ENCODE data around the gene TESK2.
"Not testable (repeated sequence)": the region's sequence is repeated elsewhere in the genome, so short reads cannot be mapped to it uniquely, and the experiment has no call there.

TESK2 gene

GRCh38 chr1:45397285-45397684 is 93.7 kb downstream of the TESK2 start:
- TF ChIP-seq CTCF (IDR thresholded peaks at IDR 0.05; ENCODE audit: insufficient read depth, low read depth, low read length, missing control alignments) = no peak
- no peak for DNase-seq (ENCODE audit: low read depth)
- no peak overlapping the region for H3K4me3 ChIP-seq (ENCODE audit: low read length)

- H3K4me3 ChIP-seq (ENCODE audit: low read length) = no peak overlapping the region
- DNase-seq (ENCODE audit: low read depth) = no peak
- no peak for TF ChIP-seq CTCF (IDR thresholded peaks at IDR 0.05; ENCODE audit: insufficient read depth, low read depth, low read length, missing control alignments)
These were observed 95.4 kb downstream of the TESK2 start for GRCh38 chr1:45395582-45395981.

GRCh38 chr1:45395051-45395450 is 95.9 kb downstream of the TESK2 start:
- no peak overlapping the region for H3K4me3 ChIP-seq (ENCODE audit: low read length)
- no peak for TF ChIP-seq CTCF (IDR thresholded peaks at IDR 0.05; ENCODE audit: insufficient read depth, low read depth, low read length, missing control alignments)
- peak; percentile 77 for DNase-seq (ENCODE audit: low read depth)

GRCh38 chr1:45394342-45394741 is 96.6 kb downstream of the TESK2 start:
- no peak for DNase-seq (ENCODE audit: low read depth)
- TF ChIP-seq CTCF (IDR thresholded peaks at IDR 0.05; ENCODE audit: insufficient read depth, low read depth, low read length, missing control alignments) = no peak
- H3K4me3 ChIP-seq (ENCODE audit: low read length) = no peak overlapping the region

- DNase-seq (ENCODE audit: low read depth) = peak; percentile 55
- no peak for TF ChIP-seq CTCF (IDR thresholded peaks at IDR 0.05; ENCODE audit: insufficient read depth, low read depth, low read length, missing control alignments)
- H3K4me3 ChIP-seq (ENCODE audit: low read length) = no peak overlapping the region
These were observed 97.2 kb downstream of the TESK2 start for GRCh38 chr1:45393718-45394302.

GRCh38 chr1:45386219-45386618 is 104.7 kb downstream of the TESK2 start:
- TF ChIP-seq CTCF (IDR thresholded peaks at IDR 0.05; ENCODE audit: insufficient read depth, low read depth, low read length, missing control alignments) = no peak
- H3K4me3 ChIP-seq (ENCODE audit: low read length) = no peak overlapping the region
- no peak for DNase-seq (ENCODE audit: low read depth)

GRCh38 chr1:45385302-45385701 is 105.7 kb downstream of the TESK2 start:
- no peak overlapping the region for H3K4me3 ChIP-seq (ENCODE audit: low read length)
- no peak for DNase-seq (ENCODE audit: low read depth)
- TF ChIP-seq CTCF (IDR thresholded peaks at IDR 0.05; ENCODE audit: insufficient read depth, low read depth, low read length, missing control alignments) = no peak

GRCh38 chr1:45384213-45384612 is 106.8 kb downstream of the TESK2 start:
- not testable (repeated sequence) for H3K4me3 ChIP-seq (ENCODE audit: low read length); DNase-seq (ENCODE audit: low read depth)

All from epithelial cell of esophagus (primary cell).